Measurements from ENCODE around the gene PIK3R5.

The PIK3R5 gene

DNA sequence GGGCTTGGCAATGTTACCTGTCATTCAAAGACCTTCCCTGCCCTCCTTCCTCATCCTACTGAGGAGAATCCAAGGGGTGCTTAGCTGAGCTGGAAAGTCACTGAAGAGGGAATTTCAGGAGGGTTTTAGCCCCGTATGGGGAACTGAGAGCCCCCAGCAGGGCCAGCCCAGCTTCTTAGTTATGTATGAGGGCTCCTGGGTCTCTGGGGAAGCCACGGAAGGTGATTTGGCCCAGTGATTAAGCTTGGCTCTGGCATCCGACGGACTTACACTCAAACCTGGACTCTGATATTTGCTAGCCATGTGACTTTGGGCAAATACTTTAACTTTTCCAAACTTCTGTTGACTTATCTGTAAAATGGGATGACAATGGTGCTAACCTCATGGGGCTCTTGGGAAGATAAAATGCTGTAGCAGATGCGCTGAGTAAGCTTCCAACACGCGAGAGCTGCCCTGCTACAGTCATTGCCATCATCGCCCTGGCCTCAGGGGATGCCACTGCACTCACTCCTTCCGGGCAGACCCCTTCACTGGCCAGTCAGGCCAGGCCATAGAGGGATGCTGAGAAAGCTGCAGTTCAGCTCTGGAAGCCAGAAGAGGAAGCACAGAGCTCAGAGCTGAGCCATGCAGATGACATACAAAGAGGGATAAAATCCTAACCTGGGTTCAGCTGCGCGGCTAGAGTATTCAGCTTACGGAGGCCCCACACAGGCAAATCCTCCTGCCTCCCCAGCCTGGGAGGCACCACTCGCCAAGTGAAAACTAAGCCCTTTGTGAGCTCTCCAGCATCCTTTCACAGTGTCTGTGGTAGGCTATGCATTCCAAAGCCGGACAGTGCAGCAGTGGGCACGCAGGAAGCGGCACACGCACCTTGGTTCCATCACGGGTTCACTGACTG lies 53.2 kb downstream of the PIK3R5 start:
- no peak for DNase-seq (ENCODE audit: extremely low read depth, insufficient read length)
- Histone ChIP-seq H3K36me3 (ENCODE audit: control insufficient read depth, insufficient read depth, low read length) (peaks cover 9% of the 10 kb centered on the region), H3K27me3 (replicated peaks; ENCODE audit: control insufficient read depth, insufficient read depth, low read length) (no peaks in the 10 kb centered on the region), H3K4me3 (replicated peaks; ENCODE audit: low read depth, low read length) (no peak overlapping the region)
- TF ChIP-seq, protein P1, sequence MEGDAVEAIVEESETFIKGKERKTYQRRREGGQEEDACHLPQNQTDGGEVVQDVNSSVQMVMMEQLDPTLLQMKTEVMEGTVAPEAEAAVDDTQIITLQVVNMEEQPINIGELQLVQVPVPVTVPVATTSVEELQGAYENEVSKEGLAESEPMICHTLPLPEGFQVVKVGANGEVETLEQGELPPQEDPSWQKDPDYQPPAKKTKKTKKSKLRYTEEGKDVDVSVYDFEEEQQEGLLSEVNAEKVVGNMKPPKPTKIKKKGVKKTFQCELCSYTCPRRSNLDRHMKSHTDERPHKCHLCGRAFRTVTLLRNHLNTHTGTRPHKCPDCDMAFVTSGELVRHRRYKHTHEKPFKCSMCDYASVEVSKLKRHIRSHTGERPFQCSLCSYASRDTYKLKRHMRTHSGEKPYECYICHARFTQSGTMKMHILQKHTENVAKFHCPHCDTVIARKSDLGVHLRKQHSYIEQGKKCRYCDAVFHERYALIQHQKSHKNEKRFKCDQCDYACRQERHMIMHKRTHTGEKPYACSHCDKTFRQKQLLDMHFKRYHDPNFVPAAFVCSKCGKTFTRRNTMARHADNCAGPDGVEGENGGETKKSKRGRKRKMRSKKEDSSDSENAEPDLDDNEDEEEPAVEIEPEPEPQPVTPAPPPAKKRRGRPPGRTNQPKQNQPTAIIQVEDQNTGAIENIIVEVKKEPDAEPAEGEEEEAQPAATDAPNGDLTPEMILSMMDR (IDR thresholded peaks at IDR 0.05; ENCODE audit: insufficient read depth, low read length, poor library complexity, severe bottlenecking), result no peak

DNA sequence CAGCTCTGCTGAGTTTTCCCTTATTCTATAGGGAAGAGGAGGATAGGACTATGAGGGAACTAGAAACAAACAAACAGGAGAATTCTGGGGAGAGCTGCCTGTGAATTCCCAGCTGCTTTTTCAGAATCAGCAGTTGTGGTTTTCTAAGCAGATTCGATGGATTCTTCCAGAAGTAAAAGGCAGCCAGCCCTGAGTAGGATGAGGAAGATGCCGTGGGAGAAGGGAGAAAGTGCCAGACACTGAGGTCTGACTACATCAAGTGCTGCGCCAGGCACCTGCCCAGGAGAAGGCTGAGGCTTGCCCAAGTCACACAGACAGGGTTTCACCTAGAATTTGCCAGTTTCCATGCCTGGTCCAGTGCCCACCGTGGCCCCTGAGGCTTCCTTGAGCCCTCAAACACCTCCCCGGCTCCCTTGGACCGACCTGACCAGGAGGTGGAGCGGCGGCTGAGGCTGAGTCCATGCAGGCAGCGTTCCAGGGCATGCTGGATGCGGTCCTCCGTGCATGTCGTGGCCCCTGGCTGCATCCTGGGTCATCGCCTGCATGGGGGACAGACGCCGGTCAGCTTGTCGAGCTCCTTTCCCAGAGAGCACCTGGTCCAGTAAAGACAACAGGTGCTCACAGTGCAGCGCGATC lies 54.4 kb downstream of the PIK3R5 start:
- no peak for DNase-seq (ENCODE audit: extremely low read depth, insufficient read length)
- H3K4me3 ChIP-seq (replicated peaks; ENCODE audit: low read depth, low read length), result no peak overlapping the region

DNA sequence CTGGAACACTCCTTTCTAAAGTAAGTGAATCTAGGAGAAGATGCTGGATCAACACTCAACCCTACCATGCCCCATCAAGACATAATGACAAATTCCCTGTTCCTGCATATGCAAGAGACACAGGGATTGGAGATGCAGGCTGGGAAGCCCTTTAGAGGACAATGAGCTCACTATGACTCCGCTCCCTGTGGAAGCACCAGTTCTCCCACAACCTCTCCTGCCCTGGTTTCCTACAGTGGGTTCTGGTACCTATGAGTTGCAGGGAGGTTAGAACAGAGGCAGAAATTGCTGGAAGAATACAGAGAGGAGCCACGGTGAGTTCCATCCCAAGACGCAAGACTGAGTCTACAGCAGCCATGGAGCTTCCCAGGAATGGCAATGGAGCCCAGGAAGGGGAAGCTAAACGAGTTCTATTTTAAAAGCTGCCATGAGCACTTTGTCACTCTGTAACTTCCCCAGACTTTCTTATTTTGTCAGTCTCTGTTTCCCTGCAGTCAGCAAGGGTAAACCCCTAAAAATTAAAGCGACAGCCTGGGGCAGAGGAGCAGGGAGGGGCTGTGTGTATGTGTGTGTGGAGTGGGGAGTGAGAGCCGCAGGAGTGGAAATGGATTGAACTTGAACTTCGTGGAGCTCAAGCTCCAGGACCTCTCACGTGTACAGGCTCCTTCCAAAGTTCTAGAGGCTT lies 55.8 kb downstream of the PIK3R5 start:
- H3K27me3 ChIP-seq (replicated peaks; ENCODE audit: control insufficient read depth, insufficient read depth, low read length), result no peaks in the 10 kb centered on the region
- H3K36me3 ChIP-seq (ENCODE audit: control insufficient read depth, insufficient read depth, low read length), result peaks cover 13% of the 10 kb centered on the region
- TF ChIP-seq, protein P1 (IDR thresholded peaks at IDR 0.05; ENCODE audit: insufficient read depth, low read length, poor library complexity, severe bottlenecking), result no peak
- no peak overlapping the region for H3K4me3 ChIP-seq (replicated peaks; ENCODE audit: low read depth, low read length)
- DNase-seq (ENCODE audit: extremely low read depth, insufficient read length), result no peak

More for the DNA sequence above, 54.4 kb downstream of the PIK3R5 start:
- TF ChIP-seq, protein P1 (IDR thresholded peaks at IDR 0.05; ENCODE audit: insufficient read depth, low read length, poor library complexity, severe bottlenecking), result no peak
- Histone ChIP-seq H3K36me3 (ENCODE audit: control insufficient read depth, insufficient read depth, low read length) (peaks cover 9% of the 10 kb centered on the region), H3K27me3 (replicated peaks; ENCODE audit: control insufficient read depth, insufficient read depth, low read length) (no peaks in the 10 kb centered on the region)

DNA sequence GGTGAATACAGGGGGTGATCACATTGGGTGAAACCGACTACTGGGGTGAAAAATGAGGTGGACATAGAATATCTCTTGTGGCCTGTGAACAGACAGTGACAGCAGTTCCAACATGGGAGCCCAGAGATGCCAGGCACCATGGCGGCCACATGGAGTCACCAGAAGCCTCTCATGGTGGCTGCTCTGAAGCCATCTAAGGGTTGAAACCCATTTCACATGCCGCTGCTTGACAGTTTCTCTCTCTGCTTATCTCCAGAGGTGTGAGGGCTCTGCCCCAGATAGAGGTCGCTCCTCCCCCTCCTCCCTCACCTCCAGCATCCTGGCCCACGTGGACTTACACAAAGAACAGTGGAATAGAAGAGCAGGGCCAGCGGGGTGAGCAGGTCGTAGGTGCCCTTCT lies 60.2 kb downstream of the PIK3R5 start:
- no peak for DNase-seq (ENCODE audit: extremely low read depth, insufficient read length)
- Histone ChIP-seq H3K27me3 (replicated peaks; ENCODE audit: control insufficient read depth, insufficient read depth, low read length) (no peaks in the 10 kb centered on the region), H3K36me3 (ENCODE audit: control insufficient read depth, insufficient read depth, low read length) (peaks cover 18% of the 10 kb centered on the region), H3K4me3 (replicated peaks; ENCODE audit: low read depth, low read length) (no peak overlapping the region)
- TF ChIP-seq, protein P1 (IDR thresholded peaks at IDR 0.05; ENCODE audit: insufficient read depth, low read length, poor library complexity, severe bottlenecking), result no peak

DNA sequence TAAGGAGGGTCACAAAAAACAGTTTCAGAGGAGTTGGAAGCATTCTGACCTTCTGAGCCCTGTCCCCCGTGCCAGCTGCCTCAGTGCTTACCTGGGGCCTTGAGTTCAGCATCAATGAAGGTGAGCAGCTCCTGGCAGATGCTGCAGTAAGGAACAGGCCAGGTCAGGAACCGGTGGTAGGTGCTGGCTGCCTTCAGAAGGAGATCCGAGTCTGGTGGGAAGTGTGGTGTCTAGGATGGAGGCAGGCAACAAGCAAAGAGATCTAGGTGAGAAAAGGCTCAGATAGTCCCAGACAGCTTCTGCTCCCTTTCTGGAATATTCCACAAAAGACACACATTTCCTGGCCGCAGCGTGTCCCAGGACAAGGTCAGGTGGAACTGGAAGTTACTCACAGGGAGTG lies 60.8 kb downstream of the PIK3R5 start:
- Histone ChIP-seq H3K4me3 (replicated peaks; ENCODE audit: low read depth, low read length) (no peak overlapping the region), H3K36me3 (ENCODE audit: control insufficient read depth, insufficient read depth, low read length) (peaks cover 18% of the 10 kb centered on the region), H3K27me3 (replicated peaks; ENCODE audit: control insufficient read depth, insufficient read depth, low read length) (no peaks in the 10 kb centered on the region)
- TF ChIP-seq, protein P1 (IDR thresholded peaks at IDR 0.05; ENCODE audit: insufficient read depth, low read length, poor library complexity, severe bottlenecking), result no peak
- no peak for DNase-seq (ENCODE audit: extremely low read depth, insufficient read length)
